ENCODE data around the gene DGKQ.

GRCh38 chr4:1017211-1017610 lies 43.8 kb upstream of the DGKQ start:
- TF ChIP-seq EP300 (IDR thresholded peaks at IDR 0.05; ENCODE audit: low read depth): no peak
- no peak for TF ChIP-seq POLR2AphosphoS5 (IDR thresholded peaks at IDR 0.05)

All from transverse colon (tissue), 3 donors.